Suprapubic skin (tissue), 4 donors: ENCODE results near the gene HIVEP1. TPM values are rescaled to one million over a fixed set of nuclear protein-coding genes. Genes with fewer than 3 reads are reported as not detected.

Experiments
- DNase-seq, 2 donors: peaks; one replicate each; pipeline ENCODE4 v3.0.0-alpha.2; 2019; ENCODE audit warnings: low spot score in 2 of 2
- H3K27ac ChIP-seq: fragments of 200-600 bp; sonication (generic); one replicate; pipeline ENCODE4 v1.5.1; 2019
- H3K27me3 ChIP-seq: fragments of 200-600 bp; sonication (generic); one replicate; pipeline ENCODE4 v1.5.1; 2019
- H3K36me3 ChIP-seq: fragments of 200-600 bp; sonication (generic); one replicate; pipeline ENCODE4 v1.5.1; 2019
- H3K4me1 ChIP-seq: fragments of 200-600 bp; sonication (generic); one replicate; pipeline ENCODE4 v1.5.1; 2019
- H3K4me3 ChIP-seq: fragments of 200-600 bp; sonication (generic); one replicate; pipeline ENCODE4 v1.5.1; 2019; ENCODE audit warnings: mild to moderate bottlenecking
- H3K9me3 ChIP-seq: fragments of 200-600 bp; sonication (generic); one replicate; pipeline ENCODE4 v1.5.1; 2019
- EP300 ChIP-seq: sonication (generic); formaldehyde crosslinking; IDR thresholded peaks from one replicate; pipeline ENCODE4 v1.6.1; 2017; ENCODE audit warnings: antibody characterized with exemption
- POLR2A ChIP-seq, 2 donors: fragments of 450-650 bp; IDR thresholded peaks; one replicate each; pipeline ENCODE4 v1.6.1; 2017; ENCODE audit warnings: antibody characterized with exemption in 2 of 2, mild to moderate bottlenecking in 2 of 2, moderate library complexity in 2 of 2
- POLR2AphosphoS5 ChIP-seq, 3 donors: sonication (generic); formaldehyde crosslinking; IDR thresholded peaks; one replicate each; pipeline ENCODE4 v1.6.1; 2017; ENCODE audit warnings: antibody characterized with exemption in 3 of 3
- WGBS: methylation state at CpG from one replicate; pipeline ENCODE4 v1.1.5; 2018; 5-methylcytosine and 5-hydroxymethylcytosine counted together
- total RNA-seq, 4 donors: library from RNA; depleted of rRNA; stranded (reverse); fragments of >200 nt; gene quantifications; one replicate each; pipeline ENCODE4 v1.1.0, GENCODE V29; 2016
- TF ChIP-seq, protein P1 (sequence below), 2 donors: fragments of 200-600 bp in 1 of 2; fragments of 450-650 bp in 1 of 2; sonication (generic) in 1 of 2; IDR thresholded peaks; one replicate each; pipeline ENCODE4 v1.5.1; 2016 to 2019; ENCODE audit warnings: antibody characterized with exemption in 2 of 2, mild to moderate bottlenecking in 1 of 2, moderate library complexity in 1 of 2

The HIVEP1 gene
- total RNA-seq, 4 donors from 2014 or later: 37.9 to 48.4 (median 43.9) TPM

GRCh38 chr6:12116264-12116800, 104.2 kb downstream of the HIVEP1 start:
- H3K27ac ChIP-seq: no peak overlapping the region
- 88% methylated on average over 2 of the region's 2 CpGs for WGBS
- TF ChIP-seq POLR2AphosphoS5 (IDR thresholded peaks at IDR 0.05): no peak
- TF ChIP-seq EP300: no peak

DNA sequence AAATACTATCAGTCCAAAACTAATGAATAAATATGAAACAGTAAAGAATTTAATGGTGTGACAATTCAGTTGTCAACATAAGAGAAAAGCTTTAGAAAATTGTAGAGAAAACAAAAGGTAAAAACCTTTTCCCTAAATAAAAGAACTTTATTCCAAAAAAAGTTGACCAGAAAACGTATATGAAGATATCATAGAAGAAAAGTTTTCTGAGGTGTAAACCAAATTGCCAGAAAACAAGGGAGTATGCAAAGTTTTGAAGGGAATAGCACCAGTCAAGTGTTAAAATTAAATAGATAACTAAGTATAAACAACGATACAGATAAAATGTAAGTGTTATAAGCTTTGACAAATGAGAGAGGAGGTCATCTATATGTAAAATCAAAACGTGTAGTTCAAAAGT, 104.9 kb downstream of the HIVEP1 start:
- WGBS: 92% methylated on average over 3 of the region's 3 CpGs
- H3K9me3 ChIP-seq: no peaks in the 10 kb centered on the region
- H3K4me3 ChIP-seq: no peak overlapping the region
- TF ChIP-seq EP300: no peak
- TF ChIP-seq, protein P1, sequence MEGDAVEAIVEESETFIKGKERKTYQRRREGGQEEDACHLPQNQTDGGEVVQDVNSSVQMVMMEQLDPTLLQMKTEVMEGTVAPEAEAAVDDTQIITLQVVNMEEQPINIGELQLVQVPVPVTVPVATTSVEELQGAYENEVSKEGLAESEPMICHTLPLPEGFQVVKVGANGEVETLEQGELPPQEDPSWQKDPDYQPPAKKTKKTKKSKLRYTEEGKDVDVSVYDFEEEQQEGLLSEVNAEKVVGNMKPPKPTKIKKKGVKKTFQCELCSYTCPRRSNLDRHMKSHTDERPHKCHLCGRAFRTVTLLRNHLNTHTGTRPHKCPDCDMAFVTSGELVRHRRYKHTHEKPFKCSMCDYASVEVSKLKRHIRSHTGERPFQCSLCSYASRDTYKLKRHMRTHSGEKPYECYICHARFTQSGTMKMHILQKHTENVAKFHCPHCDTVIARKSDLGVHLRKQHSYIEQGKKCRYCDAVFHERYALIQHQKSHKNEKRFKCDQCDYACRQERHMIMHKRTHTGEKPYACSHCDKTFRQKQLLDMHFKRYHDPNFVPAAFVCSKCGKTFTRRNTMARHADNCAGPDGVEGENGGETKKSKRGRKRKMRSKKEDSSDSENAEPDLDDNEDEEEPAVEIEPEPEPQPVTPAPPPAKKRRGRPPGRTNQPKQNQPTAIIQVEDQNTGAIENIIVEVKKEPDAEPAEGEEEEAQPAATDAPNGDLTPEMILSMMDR (IDR thresholded peaks at IDR 0.05): no peak
- H3K36me3 ChIP-seq: peaks cover 21% of the 10 kb centered on the region
- H3K4me1 ChIP-seq: no peaks in the 10 kb centered on the region
- DNase-seq: no peak
- no peaks in the 10 kb centered on the region for H3K27me3 ChIP-seq
- no peak overlapping the region for H3K27ac ChIP-seq

More at GRCh38 chr6:12116264-12116800, 104.2 kb downstream of the HIVEP1 start:
- Histone ChIP-seq H3K27me3 (no peaks in the 10 kb centered on the region), H3K9me3 (no peaks in the 10 kb centered on the region), H3K4me3 (no peak overlapping the region), H3K36me3 (peaks cover 15% of the 10 kb centered on the region), H3K4me1 (no peaks in the 10 kb centered on the region)
- DNase-seq: no peak

GRCh38 chr6:12118607-12119006, 106.5 kb downstream of the HIVEP1 start:
- Histone ChIP-seq H3K4me1 (no peaks in the 10 kb centered on the region), H3K9me3 (no peaks in the 10 kb centered on the region)
- DNase-seq: no peak

GRCh38 chr6:12119085-12119588, 107.0 kb downstream of the HIVEP1 start:
- no peak overlapping the region for H3K27ac ChIP-seq
- H3K27me3 ChIP-seq: no peaks in the 10 kb centered on the region
- peaks cover 21% of the 10 kb centered on the region for H3K36me3 ChIP-seq
- DNase-seq: no peak
- H3K4me3 ChIP-seq: no peak overlapping the region
- 30% methylated on average over 2 of the region's 2 CpGs for WGBS
- H3K4me1 ChIP-seq: no peaks in the 10 kb centered on the region
- no peaks in the 10 kb centered on the region for H3K9me3 ChIP-seq
- TF ChIP-seq EP300 (no peak), POLR2AphosphoS5 (IDR thresholded peaks at IDR 0.05) (no peak), POLR2A (IDR thresholded peaks at IDR 0.05) (no peak)
- TF ChIP-seq, protein P1 (IDR thresholded peaks at IDR 0.05): no peak

More at GRCh38 chr6:12118607-12119006, 106.5 kb downstream of the HIVEP1 start:
- H3K27ac ChIP-seq: no peak overlapping the region
- H3K4me3 ChIP-seq: no peak overlapping the region
- TF ChIP-seq, protein P1 (IDR thresholded peaks at IDR 0.05): no peak
- no peak for TF ChIP-seq POLR2A (IDR thresholded peaks at IDR 0.05)
- no peak for TF ChIP-seq EP300
- no peak for TF ChIP-seq POLR2AphosphoS5 (IDR thresholded peaks at IDR 0.05)
- no peaks in the 10 kb centered on the region for H3K27me3 ChIP-seq
- H3K36me3 ChIP-seq: peaks cover 21% of the 10 kb centered on the region

GRCh38 chr6:12125396-12125795, 113.3 kb downstream of the HIVEP1 start:
- TF ChIP-seq POLR2AphosphoS5 (IDR thresholded peaks at IDR 0.05) (no peak), EP300 (no peak), POLR2A (IDR thresholded peaks at IDR 0.05) (no peak)
- TF ChIP-seq, protein P1 (IDR thresholded peaks at IDR 0.05): no peak
- WGBS: 79% methylated on average over 4 of the region's 4 CpGs
- H3K36me3 ChIP-seq: peaks cover 18% of the 10 kb centered on the region
- no peak overlapping the region for H3K27ac ChIP-seq
- no peak overlapping the region for H3K4me3 ChIP-seq
- H3K4me1 ChIP-seq: no peaks in the 10 kb centered on the region
- H3K27me3 ChIP-seq: no peaks in the 10 kb centered on the region
- DNase-seq: no peak
- no peaks in the 10 kb centered on the region for H3K9me3 ChIP-seq

DNA sequence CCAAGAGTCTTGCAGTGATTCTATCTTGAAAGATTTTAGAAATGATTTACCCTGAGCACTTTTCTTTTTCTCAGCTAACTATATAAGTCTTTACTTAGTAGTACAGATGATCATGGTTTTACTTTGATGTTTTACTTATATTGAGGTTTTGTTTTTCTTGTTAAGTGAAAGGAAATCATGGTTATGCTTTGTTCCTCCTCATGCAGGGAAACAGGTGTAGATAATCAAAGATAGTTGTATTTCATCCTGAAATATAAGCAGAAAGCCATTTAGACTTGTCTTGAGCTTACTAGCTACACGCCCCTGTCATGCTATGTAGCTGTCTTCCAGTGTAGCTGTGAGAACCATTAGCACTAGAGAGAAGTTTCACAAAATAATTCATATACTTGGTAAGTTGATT, 113.9 kb downstream of the HIVEP1 start:
- H3K9me3 ChIP-seq: no peaks in the 10 kb centered on the region
- H3K36me3 ChIP-seq: peaks cover 12% of the 10 kb centered on the region
- H3K27me3 ChIP-seq: no peaks in the 10 kb centered on the region
- no peak for DNase-seq
- no peak overlapping the region for H3K4me3 ChIP-seq
- TF ChIP-seq, protein P1 (IDR thresholded peaks at IDR 0.05): no peak
- TF ChIP-seq POLR2A (IDR thresholded peaks at IDR 0.05) (no peak), POLR2AphosphoS5 (IDR thresholded peaks at IDR 0.05) (no peak), EP300 (no peak)
- H3K4me1 ChIP-seq: no peaks in the 10 kb centered on the region
- WGBS: 84% methylated on average over 1 of the region's 1 CpG
- H3K27ac ChIP-seq: no peak overlapping the region
